M059J (cell line): ENCODE data around the gene GPR146. TPM values are rescaled to one million over a fixed set of nuclear protein-coding genes. Genes with fewer than 3 reads are reported as not detected.
"Not testable (repeated sequence)": the region's sequence is repeated elsewhere in the genome, so short reads cannot be mapped to it uniquely, and the experiment has no call there.

ENCODE experiments used
- DNase-seq: peaks from one replicate; pipeline ENCODE4 v3.0.0-alpha.2; 2012; ENCODE audit warnings: low read depth
- total RNA-seq: library from RNA; depleted of rRNA; stranded (reverse); fragments of >200 nt; shearing (Covaris generic); gene quantifications from 2 replicates; pipeline ENCODE4 v1.2.3, GENCODE V29; 2014; rRNA removed

Gene GPR146
- total RNA-seq: 1.8 and 4.9 TPM in 2 replicates

- peak; percentile 97 for DNase-seq
Measured at GRCh38 chr7:1044189-1045068, at the start of gene GPR146. GPR146 (plus strand) TSS chr7:1044546; CDS start chr7:1057516, 12,970 bp downstream.

- no peak for DNase-seq
Measured at GRCh38 chr7:994592-995308, 49.6 kb upstream of the GPR146 start.

GRCh38 chr7:995571-995970 lies 48.8 kb upstream of the GPR146 start:
- DNase-seq: no peak

- DNase-seq: no peak
Measured at GRCh38 chr7:996079-996872, 48.1 kb upstream of the GPR146 start.

- no peak for DNase-seq
Measured at GRCh38 chr7:997404-998395, 46.6 kb upstream of the GPR146 start.

- no peak for DNase-seq
Measured at GRCh38 chr7:999149-999879, 45.0 kb upstream of the GPR146 start.

GRCh38 chr7:999941-1000935 lies 44.1 kb upstream of the GPR146 start:
- no peak for DNase-seq

- DNase-seq: peak; percentile 16
Measured at GRCh38 chr7:1001069-1001770, 43.1 kb upstream of the GPR146 start.

GRCh38 chr7:1002026-1002425 lies 42.3 kb upstream of the GPR146 start:
- not testable (repeated sequence) for DNase-seq

GRCh38 chr7:1002445-1002844 lies 41.9 kb upstream of the GPR146 start:
- not testable (repeated sequence) for DNase-seq

GRCh38 chr7:1004018-1004852 lies 40.1 kb upstream of the GPR146 start:
- no peak for DNase-seq

GRCh38 chr7:1005303-1005702 lies 39.0 kb upstream of the GPR146 start:
- no peak for DNase-seq

GRCh38 chr7:1007901-1008300 lies 36.4 kb upstream of the GPR146 start:
- no peak for DNase-seq

- no peak for DNase-seq
Measured at GRCh38 chr7:1008733-1009363, 35.5 kb upstream of the GPR146 start.

- DNase-seq: no peak
Measured at GRCh38 chr7:1009747-1010146, 34.6 kb upstream of the GPR146 start.

- no peak for DNase-seq
Measured at GRCh38 chr7:1010226-1010625, 34.1 kb upstream of the GPR146 start.
